Limb (tissue), 2 donors: Measurements from ENCODE around the gene FSCN2.
A peak's percentile ranks its signal among the peaks of the same experiment; 100 is the strongest.
"Not testable (repeated sequence)": the region's sequence is repeated elsewhere in the genome, so short reads cannot be mapped to it uniquely, and the experiment has no call there.

ENCODE experiments used
- DNase-seq, 2 donors: peaks; one replicate each; pipeline ENCODE4 v3.0.0-alpha.2; 2016; ENCODE audit errors: extremely low spot score in 2 of 2

The FSCN2 gene

GRCh38 chr17:81524039-81524864 lies 3.9 kb upstream of the FSCN2 start:
- no peak for DNase-seq

- DNase-seq, result no peak
Observed at GRCh38 chr17:81524865-81525159, 3.4 kb upstream of the FSCN2 start.

- DNase-seq, result no peak
Observed at GRCh38 chr17:81526662-81527571, 1.3 kb upstream of the FSCN2 start.

GRCh38 chr17:81528384-81528650 lies 140 bp downstream of the FSCN2 start:
- no peak for DNase-seq

- no peak for DNase-seq
Observed at GRCh38 chr17:81528651-81529436, 667 bp downstream of the FSCN2 start.

- no peak for DNase-seq
Observed at GRCh38 chr17:81529437-81529803, 1.2 kb downstream of the FSCN2 start.

GRCh38 chr17:81531013-81531412 lies 2.8 kb downstream of the FSCN2 start:
- not testable (repeated sequence) for DNase-seq

- not testable (repeated sequence) for DNase-seq
Observed at GRCh38 chr17:81531998-81532404, 3.8 kb downstream of the FSCN2 start.

- DNase-seq, result no peak
Observed at GRCh38 chr17:81532490-81533287, 4.5 kb downstream of the FSCN2 start.

GRCh38 chr17:81533339-81534141 lies 5.4 kb downstream of the FSCN2 start:
- no peak for DNase-seq

- no peak for DNase-seq
Observed at GRCh38 chr17:81534157-81535006, 6.2 kb downstream of the FSCN2 start.

- DNase-seq, result no peak
Observed at GRCh38 chr17:81535007-81535328, 6.8 kb downstream of the FSCN2 start.

- no peak for DNase-seq
Observed at GRCh38 chr17:81535480-81536298, 7.5 kb downstream of the FSCN2 start.

GRCh38 chr17:81536299-81537290 lies 8.4 kb downstream of the FSCN2 start:
- no peak for DNase-seq

- peak in 1 of 2 donors; percentile 66 for DNase-seq
Observed at GRCh38 chr17:81537343-81537855, 9.2 kb downstream of the FSCN2 start.

- DNase-seq, result peak in 1 of 2 donors; percentile 72
Observed at GRCh38 chr17:81537856-81538555, 9.8 kb downstream of the FSCN2 start.
